Stimulated activated CD8-positive, alpha-beta memory T cell treated with anti-CD3 and anti-CD28 coated beads, Interleukin-12 subunit alpha, Interleukin-12 subunit beta, amount 100 ng/mL, for 4 hours (primary cell): ENCODE measurements around the gene TGFBR2.

Experiments used
- DNase-seq: peaks from one replicate; pipeline ENCODE4 v3.0.0-alpha.2; 2020; ENCODE audit warnings: low read depth

Gene TGFBR2

DNA sequence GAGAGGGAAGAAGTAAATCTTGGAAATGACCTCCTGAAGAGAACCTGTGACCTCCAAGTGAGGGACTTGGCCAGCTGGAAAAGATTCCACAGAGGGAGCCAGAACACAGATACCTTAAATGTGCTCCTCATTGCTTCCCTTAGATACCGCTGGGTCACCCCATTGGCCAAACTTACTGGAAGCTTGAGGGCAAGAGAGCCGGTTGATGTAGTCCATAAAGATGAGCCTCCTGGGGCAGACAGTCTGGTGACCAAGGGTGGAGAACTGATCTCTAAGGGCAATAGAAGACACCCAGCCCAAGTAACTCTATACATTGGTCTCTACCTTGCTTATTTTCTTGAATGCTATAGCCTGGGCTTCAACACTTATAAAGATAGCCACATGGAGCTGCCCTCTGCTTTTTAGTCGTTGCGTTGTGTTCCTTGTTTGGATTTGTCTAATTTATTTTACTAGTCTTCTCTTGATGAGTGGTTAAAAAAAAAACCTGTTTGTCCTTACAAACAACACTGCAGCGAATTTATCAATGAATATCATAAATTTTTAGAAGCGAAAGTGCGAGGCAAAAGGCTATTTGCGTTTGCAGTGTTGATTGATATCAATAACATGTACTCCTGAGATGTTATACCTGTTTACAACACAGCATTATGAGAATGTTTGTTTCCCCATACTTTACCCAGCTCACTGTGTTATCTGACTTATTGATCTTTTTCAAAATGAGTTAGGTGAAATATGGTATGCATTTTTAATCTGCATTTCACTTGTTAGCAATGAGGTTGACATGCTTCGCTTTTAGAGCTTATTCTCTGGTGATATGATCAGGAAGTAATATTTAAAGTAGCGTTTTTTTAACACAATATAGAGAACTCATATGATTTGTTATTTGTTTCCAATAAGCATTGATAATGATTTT is 31.2 kb downstream of the TGFBR2 start:
- no peak for DNase-seq

DNA sequence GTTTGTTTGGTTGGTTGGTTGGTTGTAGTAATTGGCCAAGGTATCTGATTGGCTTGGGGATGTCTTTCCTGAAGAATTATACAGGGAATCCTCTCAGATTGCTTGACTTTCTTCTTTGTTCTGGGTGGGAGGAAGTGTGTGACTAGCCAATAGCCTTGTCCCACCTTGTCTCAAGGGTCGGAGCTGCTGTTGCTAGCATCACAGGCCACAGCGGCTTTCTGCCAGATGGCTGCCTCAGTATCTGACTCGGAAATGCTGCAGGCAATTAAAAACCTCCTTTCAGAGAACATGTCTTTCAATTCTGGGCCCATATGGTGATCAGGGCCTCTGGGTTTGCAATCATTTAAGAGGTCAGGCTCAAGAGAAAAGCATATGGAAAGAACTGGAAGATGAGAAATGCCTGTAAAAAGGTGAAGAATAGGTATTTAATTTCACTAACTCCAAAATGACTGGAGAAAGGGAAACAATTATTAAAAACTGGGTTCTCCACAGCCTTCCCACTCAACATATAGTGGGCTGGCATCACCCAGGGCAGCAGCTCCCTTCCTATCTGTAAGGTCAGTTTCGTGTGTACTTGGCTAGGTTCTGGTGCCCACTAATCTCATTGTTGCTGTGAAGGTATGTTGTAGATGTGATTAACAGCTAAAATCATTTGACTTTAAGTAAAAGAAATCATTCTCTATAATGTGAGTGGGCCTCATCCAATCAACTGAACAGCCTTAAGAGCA is 32.4 kb downstream of the TGFBR2 start:
- no peak for DNase-seq

DNA sequence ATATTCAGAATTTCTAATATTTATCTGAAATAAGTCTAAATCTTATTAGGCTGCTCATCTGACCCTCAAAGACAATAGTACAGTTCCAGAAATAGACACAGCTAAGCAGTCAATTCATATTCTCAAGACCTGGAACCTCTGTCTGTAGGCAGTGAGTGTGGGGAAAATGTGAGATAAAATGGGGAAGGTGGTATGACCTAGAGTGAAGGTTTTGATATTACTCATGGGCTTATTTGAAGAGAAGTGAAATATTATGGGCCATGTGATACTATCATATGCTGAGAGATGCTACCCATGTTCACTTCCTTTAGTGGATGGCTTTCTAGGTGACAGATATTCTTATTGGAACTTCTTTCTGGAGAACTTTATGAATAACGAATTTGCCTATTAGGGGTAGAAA is 33.5 kb downstream of the TGFBR2 start:
- DNase-seq, result no peak

DNA sequence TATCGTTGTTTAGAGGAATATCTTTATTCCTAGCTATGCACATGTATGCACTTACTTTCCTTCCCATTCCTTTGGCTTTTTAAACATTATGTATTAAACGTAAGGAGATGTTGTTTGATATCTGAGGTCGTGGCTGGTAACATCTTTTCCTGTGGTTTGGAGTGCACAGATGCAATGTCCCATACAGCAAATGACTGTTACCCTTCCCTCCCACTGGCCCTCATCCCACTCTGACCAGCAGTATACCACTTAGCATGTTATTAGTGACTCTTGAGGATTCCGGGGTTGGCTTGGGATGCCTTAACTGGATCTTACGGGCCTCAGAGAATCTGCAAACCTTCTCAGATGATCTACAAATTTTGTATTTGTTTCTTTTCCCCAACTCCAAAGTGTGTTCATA is 34.5 kb downstream of the TGFBR2 start:
- no peak for DNase-seq

DNA sequence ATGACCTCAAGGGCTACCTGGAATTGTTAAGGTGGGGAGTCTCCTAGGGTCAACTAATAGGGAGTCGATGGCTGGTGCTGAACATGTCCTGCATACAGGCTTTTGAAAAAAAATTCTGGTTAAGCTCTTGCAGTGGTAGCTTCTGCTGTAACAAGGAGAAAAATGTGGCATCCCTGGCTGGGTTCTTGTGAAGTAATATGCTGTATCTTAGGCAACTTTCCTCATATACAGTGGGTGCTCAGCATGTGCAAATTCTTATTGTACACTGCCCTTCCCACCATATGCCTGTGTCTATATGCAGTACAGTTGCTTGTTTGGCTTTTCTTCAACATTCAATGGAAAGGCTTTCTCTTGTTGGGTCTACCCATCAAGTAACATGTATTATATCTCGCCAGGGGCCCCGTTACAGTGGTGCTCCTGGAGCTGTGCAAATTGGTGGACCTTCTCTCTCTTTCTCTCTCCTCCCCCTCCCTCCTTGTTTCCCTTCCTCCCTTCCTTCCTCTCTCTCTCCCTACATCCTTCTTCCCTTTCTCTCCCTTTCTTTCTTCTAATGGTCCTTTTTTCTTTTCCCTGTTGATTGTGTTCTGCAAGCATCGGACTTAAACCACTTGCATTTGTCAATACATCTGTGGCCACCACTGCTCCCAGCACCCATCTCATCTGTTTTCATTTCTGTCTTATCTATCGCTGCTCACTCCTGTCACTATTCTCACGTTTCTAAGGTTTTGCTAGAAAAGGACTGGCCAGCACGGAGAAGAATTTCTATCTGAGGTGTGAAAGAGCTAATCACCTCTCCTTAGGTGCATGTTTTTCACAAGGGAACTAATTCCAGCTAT is 35.2 kb downstream of the TGFBR2 start:
- DNase-seq, result no peak

DNA sequence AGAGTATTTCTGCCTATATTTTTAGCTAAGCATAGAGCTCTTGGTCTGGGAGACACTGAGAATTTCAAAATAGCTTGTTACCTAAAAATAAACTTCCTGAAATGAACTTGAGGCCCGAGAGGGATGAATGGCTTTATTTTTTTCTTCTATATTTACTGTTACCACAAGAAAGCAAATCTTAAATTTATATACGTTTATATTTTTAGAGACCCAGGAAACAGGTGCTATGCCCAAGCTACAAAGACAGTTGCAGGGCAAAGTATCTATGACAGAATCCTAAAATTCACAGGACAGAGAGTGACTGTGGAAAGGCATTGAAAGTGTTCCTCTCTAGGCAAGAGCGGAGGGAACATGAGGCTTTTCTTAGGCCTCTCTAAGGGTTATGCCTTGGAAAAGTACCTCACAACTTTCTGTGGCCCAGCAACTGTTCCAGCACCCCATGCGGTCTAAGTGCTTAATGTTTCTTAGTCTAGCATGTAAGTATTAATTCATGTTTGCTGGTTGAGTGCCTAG is 36.5 kb downstream of the TGFBR2 start:
- DNase-seq, result no peak

DNA sequence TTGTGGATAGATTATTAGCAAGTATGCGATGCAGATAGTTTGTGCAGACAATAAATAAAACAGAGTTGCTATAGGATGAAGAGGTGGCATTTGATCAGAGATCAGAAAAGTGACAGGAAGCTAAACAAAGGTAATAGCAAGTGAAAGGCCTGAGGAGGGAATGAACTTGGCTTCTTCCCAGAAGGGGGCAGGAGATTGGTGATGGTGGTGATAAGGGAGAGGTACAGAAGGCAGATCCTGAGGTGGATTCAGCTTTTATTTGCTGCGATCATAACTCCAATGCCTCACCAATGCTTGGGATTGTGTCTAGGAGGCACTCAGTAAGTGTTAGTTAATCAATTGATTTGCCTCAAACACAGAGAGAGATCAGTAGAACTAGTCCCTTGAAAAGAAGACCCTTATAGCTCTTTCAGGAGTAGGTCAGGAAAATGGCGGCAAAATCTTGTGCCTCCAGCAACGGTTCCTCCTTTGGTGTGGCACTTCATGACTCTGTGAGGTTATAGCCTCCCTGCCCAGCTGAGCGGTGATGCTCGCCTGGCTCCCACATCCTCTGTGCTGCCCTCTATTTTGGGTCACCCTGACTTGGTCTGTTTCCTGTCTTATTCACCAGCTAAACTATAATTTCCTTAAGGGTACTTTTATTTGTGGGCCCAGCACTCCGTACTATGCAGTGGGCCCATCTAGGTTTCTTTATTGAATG is 37.5 kb downstream of the TGFBR2 start:
- peak; percentile 37 for DNase-seq

DNA sequence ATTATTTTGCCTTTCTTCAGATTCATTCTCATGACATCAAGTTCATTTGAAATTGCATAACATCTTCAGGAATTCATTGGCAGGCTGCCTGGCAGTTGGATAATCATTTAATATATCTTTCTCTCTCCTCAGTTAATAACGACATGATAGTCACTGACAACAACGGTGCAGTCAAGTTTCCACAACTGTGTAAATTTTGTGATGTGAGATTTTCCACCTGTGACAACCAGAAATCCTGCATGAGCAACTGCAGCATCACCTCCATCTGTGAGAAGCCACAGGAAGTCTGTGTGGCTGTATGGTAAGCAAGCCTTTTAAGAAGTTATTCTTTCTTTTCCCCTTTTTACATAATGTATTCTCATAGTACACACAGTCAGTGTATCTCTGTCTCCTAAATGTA is 38.2 kb downstream of the TGFBR2 start:
- DNase-seq, result peak; percentile 33

DNA sequence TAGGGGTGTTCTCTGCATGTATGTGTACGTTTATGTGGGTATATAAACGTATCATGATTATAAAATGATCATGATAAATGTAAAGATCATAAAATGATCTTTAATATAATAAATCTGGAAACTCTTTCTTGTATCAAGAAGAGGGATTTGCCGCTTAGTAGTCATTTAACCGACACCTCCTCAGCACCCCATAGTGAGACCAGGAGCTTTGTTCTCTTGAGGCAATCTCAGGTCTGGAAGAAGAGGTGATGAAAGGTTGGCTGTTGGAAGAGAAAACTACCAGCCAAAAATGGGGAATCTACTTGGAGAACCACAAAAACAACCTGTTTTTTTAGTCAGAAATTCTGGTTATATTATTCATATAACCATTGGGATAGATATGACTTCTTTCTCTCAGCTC is 38.7 kb downstream of the TGFBR2 start:
- DNase-seq, result no peak

DNA sequence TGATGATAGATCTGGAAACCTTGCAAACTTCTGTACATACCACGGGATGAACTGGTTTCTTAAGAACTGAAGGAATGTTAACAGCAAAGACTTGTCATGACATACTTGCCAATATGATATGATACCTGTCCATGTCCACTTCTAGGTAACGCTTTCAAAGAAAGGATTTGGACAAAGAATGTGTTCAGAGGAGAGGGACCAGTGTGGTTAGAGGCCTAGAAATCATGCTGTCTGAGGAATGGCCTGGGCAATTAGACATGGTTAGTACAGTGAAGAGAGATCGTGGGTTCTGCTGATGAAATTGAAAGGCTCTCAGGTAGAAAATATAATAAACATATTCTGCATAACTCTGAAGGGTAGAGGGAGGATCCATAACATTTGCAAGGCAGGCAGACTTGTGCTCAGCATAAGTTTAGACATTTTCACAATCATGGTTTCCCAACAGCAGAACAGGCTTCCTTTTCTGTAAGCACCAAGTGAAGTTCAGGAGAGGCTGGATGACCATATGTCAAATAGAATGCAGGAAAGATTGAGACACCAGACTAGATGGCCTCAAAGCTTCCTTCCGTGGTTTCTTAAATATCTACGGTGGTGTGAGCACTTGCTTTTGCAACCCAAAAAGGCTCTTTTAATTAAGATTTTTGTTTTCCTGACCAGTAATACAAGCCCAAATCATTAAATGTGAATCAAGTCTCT is 39.9 kb downstream of the TGFBR2 start:
- no peak for DNase-seq

DNA sequence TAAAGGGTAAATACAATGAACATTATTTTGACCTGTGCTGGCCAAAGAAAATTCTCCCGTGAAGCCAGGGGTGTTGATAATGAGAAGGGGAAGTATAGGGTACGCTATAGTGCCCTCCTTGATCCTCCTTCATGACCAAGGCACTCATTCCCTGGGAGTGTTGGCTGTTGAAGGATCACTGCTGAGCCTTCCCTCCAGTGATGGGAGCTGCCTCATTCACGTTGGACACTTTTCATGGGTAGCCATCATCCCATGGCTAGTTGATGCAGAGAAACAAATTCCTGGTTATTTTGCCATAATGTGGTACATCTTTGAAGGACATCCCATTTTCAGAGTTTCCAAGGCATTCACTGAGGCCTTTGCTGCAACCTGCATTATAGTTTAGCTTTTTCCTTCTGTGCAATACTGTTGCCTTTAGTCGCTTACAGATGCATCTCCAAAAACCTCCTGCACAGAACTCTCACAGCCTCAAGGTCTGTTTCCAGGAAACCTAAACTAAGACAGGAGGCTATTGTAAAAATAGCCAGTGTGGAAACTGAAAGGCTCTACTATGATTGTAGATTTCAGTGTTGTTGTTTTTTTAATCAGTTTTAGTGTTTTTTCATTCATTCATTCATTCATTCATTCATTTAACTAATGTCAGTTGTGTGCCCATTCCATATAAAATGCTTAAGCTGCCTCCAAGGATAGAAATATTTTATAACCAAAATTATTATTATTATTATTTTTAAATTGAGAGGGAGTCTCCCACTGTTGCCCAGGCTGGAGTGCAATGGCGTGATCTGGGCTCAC is 40.8 kb downstream of the TGFBR2 start:
- DNase-seq, result no peak

DNA sequence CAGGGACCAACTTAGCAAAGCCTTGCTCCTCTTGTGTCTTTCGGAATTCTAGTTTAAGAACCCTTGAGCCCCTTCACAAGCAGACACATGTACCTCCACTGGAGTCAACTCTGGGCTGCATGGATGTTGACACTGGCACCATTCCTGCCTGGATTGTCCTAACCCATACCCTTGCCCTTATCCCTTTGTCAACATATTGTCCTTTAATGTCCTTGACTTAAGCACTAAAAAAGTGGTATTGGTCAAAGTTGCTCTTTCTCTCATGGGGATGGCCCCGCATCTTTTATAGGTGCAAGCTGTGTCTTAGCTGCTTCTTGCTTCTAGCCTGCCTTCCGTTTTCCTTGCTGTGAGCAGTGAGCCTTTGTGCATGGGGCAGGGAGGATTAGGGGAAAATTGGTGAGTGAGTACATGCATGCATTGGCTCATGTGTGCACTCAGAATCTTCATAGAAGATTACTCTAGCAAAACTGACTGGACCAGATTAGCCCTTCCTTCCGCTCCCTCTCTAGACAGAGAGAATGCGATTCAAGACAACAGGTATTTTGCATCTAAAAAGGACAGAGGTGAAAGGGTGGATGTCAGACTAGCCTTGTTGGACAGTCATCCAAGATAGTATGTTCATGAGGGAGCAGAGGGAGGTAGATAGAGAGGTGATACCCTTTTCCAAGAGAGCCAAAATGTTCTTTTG is 42.4 kb downstream of the TGFBR2 start:
- no peak for DNase-seq

DNA sequence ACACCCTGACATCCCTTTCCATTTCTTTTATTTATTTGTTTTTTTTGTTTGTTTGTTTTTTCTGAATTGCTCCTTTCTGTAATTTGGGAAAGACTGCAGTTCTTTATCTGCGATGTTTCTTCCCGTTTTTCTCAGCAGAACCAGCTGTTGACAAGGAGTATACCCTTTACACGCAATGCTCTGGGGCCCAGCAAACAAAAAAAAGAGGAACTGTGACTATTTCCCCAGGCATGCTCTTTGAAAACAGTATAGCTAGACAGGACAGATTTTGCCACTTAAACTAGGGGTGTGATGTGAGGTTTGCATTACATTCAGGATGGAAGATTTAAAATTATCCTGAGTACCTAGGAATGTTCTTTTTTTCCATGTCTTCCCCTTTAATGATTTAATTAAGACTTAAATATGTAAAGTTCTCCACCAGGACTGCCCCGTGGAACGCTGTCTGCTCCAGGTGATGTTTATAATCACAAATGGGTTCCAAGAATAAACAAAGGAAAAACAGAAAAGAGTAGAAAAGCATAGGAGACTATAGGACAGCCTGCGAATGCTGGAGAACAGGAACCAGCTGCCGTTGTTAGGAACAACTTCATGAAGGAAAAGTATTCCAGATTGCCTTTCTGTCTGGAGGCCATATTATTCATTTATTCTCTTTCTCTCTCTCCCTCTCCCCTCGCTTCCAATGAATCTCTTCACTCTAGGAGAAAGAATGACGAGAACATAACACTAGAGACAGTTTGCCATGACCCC is 43.3 kb downstream of the TGFBR2 start:
- DNase-seq, result no peak

DNA sequence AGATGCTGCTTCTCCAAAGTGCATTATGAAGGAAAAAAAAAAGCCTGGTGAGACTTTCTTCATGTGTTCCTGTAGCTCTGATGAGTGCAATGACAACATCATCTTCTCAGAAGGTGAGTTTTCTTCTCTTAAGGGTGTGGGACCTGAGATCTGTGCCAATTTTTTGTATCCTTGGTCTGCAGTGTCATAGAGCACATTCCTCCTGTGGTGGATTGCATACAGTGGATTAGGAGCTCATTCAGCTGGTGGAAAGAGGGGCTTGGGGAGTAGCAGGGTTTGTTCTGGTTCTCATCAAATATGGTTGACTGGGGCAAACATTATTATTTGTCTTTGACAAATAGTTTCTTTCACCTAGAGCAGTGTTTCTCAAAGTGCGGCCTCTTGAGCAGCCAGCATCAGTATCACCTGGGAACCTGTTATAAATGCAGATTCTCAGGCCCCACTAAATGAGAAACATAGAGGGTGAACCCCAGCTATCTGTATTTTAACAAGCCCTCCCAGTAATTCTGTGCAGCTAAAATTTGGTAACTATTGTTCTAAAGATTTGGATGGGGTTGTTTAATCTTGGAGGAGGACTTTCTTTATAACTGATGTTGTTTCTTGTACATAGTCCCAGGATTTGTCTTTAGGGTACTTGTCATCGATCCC is 44.1 kb downstream of the TGFBR2 start:
- no peak for DNase-seq

DNA sequence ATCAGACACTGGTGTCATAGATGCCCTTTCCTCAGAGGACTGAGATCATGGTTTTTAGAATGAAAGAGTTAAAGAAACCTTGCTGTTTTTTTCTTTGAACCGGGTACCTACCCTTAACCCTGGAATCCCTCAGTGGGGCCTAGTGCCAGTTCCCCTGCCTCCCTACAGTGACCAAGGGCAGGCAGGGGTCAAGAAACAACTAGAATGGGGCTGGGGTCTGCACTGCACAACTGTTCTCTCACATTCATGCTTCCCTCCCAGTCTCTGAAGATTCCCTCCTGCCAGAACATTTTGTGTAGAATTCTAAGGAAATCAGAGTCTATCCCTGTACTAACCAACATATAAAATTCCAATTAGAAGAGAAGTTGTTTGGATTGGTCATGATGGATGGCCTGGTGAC is 47.9 kb downstream of the TGFBR2 start:
- DNase-seq, result no peak

DNA sequence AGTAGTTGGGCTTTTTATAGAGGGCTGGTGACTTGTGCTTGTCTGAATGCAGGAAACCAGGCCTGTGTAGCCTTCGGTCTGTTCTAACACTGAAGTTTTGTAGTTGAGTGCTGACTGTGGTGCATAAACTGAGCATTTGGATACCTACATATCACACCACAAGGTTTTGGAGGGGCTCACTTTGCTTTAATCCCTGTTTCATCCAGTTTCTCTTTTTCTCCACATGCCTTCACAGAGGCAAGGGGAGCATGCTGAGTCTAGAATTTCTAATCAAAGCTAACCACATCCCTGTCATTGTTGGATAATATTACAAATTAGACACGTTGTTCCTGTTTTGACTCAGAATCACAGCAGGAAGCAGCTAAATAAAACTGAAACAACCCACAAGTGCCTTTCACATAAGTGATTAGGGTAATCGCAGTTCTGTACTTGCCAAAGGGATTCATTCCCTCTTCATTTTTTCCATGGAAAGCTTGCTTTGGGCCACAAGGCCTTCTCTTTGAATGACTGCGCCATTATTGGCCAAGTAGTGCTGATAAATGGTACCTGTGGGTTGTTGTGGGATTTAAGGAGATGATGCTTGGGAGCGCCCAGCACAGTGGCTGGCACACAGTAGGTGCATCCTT is 48.9 kb downstream of the TGFBR2 start:
- no peak for DNase-seq

DNA sequence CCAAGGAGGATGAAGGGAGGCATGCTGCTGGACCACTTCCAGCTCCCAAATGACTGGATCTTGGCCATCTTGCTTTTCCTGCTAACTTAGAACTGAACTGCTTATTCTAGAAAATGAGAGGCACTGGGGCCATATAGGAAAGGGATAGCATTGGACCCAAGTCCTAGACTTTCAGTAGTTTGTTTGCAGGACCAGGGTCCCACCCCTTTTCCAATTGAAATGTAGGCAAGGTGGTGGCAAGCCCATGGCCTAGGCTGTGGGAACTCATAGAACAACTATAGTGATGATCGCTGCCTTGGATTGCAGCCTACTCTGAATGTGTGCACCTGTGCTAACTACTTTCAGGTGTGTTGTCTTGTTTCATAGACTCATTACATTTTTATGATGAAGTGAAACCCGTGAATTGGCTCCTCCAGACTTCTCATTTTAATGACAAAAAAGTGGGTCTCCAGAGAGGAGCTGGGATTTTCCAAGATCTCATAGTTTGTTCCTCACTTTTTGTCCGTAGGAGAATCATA is 50.3 kb downstream of the TGFBR2 start:
- DNase-seq, result no peak

DNA sequence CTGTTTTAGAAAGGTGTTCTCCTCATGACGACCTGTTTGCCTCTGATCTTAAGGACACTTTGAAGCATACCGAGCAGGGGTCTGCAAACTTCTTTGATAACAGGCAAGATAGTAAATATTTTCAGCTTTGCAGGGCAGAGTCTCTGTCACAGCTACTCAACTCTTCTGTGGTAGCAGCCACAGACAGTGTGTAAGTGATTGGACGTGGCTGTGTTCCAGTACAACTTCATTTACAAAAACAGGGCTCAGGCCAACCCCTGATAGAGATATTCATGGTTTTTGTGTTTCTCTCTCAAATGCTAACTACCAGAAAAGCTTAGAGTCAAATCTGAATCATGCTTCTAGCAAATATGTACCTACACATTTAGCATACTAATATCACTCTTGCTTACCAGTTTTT is 51.5 kb downstream of the TGFBR2 start:
- no peak for DNase-seq
